ENCODE data around the gene PRPH.

- TF ChIP-seq ZBTB33 (IDR thresholded peaks at IDR 0.05): no peak
- no peak for TF ChIP-seq USF2 (IDR thresholded peaks at IDR 0.05; ENCODE audit: borderline replicate concordance, low read depth, low read length)
- TF ChIP-seq, protein P1, sequence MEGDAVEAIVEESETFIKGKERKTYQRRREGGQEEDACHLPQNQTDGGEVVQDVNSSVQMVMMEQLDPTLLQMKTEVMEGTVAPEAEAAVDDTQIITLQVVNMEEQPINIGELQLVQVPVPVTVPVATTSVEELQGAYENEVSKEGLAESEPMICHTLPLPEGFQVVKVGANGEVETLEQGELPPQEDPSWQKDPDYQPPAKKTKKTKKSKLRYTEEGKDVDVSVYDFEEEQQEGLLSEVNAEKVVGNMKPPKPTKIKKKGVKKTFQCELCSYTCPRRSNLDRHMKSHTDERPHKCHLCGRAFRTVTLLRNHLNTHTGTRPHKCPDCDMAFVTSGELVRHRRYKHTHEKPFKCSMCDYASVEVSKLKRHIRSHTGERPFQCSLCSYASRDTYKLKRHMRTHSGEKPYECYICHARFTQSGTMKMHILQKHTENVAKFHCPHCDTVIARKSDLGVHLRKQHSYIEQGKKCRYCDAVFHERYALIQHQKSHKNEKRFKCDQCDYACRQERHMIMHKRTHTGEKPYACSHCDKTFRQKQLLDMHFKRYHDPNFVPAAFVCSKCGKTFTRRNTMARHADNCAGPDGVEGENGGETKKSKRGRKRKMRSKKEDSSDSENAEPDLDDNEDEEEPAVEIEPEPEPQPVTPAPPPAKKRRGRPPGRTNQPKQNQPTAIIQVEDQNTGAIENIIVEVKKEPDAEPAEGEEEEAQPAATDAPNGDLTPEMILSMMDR (IDR thresholded peaks at IDR 0.05 in 2 of 3, conservative IDR thresholded peaks at IDR 0.05 in 1 of 3; ENCODE audit: control insufficient read depth in 2 of 3, extremely low read depth in 1 of 3, insufficient read depth in 1 of 3, low read depth in 3 of 3, low read length in 3 of 3): no peak
- TF ChIP-seq POLR2AphosphoS2 (IDR thresholded peaks at IDR 0.05; ENCODE audit: low read depth, low read length): no peak
Observed at GRCh38 chr12:49327887-49328286, 32.9 kb downstream of the PRPH start.
